GM15510 (cell line): Measurements from ENCODE around the gene PHC2.

Source experiments
- POLR2A ChIP-seq: IDR thresholded peaks from 3 replicates; pipeline ENCODE4 v1.6.1; 2011; ENCODE audit warnings: borderline replicate concordance; ENCODE audit not compliant: insufficient read length; ENCODE audit errors: extremely low read depth

PHC2 gene

GRCh38 chr1:33391343-33392078, 39.4 kb downstream of the PHC2 start:
- TF ChIP-seq POLR2A, result no peak

GRCh38 chr1:33390542-33390941, 40.4 kb downstream of the PHC2 start:
- no peak for TF ChIP-seq POLR2A

DNA sequence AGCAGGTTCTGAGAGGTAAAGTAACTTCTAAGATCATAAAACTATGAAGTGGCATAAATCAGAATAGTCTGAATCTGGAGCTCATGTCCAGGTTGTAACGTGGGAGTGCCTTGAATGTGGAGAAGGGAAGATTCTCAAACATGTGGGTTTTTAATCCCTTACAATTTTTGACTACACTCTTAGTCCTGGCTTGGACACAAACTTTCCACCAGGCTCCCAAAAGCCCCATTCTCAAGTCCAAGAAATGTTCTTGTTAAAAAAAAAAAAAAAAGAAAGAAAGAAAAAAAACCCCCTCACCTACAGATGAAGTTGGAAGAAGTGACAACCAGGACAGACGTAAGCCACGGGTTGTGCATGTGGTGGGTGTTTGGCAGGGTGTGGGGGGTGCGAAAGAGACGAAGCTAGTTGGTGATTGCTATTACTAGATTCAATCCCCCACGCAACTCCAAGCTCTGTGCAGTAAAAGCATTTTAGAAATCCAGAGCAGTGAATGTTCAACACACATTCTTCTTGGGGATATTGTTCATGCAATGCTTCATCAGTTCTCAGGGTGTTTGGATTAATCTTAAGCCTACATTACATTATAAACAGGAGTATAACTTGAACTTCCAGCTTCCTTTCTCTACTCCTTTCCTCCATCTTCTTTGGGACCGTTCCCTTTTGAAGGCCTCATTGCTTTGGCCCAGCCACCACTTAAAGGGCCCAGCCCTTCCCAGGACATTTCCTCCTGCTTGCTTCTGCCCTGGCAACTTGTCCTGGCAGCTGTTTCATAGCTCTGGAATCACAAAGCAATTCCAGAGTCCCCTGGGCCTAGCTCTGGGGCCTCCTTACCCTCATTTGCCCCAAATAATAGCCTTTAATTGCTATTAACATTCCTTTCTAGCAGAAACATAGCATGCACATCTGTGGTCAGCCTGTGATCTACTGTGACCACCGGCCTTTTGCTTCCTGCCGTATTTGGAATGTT, 41.8 kb downstream of the PHC2 start:
- no peak for TF ChIP-seq POLR2A

- no peak for TF ChIP-seq POLR2A
These were observed 43.3 kb downstream of the PHC2 start for GRCh38 chr1:33387625-33388024.

DNA sequence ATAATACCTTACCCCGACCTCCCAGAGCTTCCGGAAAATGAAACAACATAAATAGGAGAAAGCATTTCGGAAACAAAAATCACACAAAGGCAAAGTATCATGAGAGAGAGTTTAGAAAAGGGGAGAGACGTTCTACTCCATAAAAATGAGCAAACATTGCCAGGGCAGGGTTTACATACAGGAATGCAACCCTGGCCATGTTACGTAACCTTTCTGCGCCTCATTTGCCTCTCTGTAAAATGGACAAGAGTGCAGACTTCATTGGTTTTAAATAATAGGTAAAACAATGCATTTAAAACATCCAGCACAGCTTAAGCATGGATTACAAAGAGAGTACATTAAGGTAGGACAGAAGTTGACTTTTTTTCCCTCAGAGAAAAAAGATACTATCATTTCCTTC, 45.6 kb downstream of the PHC2 start:
- TF ChIP-seq POLR2A, result no peak

- no peak for TF ChIP-seq POLR2A
These were observed 46.7 kb downstream of the PHC2 start for GRCh38 chr1:33384040-33384812.

DNA sequence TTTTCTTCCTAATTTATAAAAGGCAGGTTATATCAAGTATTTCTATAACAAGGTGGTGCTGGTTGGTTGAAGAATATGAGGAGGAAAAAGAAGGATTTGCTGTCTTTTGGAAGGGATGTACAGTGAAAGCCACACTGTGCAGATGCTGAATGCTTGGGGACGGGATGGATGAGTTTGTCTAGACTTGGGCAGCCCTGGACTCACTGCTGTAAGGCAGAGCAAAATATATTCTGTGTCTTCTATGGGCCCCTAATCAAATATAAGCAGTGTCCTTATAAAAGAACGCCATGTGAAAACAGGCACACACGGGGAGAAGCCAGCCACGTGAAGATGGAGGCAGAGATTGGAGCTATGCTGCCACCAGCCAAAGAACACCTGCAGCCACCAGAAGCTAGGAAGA, 47.4 kb downstream of the PHC2 start:
- no peak for TF ChIP-seq POLR2A

DNA sequence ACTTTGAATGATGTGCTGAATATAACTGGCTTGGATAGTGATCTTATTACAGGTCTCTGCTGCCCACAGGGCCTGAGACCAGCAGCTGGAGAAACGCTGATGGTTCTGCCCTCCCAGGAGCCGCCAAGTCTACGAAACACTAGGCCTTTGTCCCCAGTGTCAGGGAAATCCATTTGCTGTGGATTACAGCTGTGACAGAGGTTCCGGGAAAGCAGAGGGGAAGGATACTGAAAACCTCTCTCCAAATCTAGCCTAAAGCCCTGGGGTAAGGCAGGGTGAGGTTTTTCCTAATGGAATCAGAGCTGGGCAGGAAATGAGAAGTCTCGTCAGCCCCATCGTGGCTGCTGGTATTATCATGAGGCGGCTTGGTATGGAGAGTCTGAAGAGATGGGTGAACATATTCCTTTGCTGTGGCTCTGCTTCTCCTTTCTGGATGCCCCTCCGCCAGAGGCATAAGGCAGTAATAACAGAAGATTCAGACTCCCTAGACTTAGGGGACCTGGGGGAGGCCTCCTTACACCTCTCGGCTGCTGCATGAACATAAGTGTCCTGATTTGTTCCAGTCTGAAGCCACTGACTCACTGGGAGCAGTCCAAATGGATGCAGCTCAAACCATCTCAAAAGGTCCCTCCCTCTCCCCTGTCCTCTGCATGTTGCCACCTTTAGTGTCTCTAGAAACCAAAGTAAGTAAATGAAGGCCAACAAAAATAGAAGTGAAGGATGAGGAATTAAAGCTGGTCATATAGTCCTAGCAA, 48.1 kb downstream of the PHC2 start:
- no peak for TF ChIP-seq POLR2A

- TF ChIP-seq POLR2A, result no peak
These were observed 48.9 kb downstream of the PHC2 start for GRCh38 chr1:33381977-33382376.

GRCh38 chr1:33380811-33381210, 50.1 kb downstream of the PHC2 start:
- TF ChIP-seq POLR2A, result no peak

DNA sequence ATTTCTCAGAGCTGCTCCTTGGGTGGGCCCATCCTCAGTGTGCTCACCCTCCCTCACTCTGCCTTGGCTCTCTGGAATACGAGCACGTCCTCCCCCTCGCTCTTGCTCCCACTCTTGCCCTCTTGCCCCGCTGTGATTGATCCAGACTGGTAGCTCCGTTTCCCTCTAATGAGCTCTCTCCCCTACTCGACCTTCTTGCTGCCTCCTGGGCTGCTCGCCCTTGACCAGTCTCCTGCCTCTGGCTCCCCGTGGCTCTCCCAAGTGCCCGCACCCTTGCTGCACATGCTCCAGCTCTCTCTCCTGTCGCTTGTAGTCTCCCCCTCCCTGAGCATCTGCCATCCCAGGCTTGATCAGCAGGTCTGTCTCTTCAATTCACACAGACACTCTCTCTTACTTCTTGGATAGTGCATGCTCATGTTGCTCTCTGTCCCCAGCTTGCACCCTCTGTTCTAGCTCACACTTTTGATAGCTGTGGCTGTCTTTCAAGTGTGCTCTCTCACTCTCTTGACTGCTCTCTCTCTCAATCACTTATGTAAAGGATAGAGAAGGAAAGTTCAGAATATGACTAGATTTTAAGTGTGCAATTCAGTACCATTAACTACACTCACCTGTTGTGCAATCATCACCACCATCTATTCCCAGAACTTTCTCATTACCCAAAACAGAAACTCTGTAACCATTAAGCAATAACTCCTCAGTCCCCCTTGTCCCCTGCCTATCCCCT, 51.1 kb downstream of the PHC2 start:
- no peak for TF ChIP-seq POLR2A

- TF ChIP-seq POLR2A, result no peak
These were observed 51.9 kb downstream of the PHC2 start for GRCh38 chr1:33378976-33379375.

DNA sequence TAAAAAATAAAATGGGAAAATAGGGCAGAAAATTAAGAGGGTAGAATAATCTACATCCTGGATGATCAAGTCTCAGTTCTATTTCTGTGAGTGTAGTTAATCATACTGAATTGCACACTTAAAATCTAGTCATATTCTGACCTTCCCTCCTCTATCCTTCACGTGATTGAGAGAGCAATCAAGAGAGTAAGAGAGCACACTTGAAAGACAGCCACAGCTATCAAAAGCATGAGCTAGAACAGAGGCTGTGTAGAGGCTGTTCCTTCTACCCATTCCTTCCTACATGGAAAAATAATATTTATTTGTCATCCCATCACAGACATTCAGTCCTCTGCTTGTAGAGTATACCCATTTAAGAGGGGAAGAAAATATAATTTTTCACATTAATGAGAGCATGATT, 52.4 kb downstream of the PHC2 start:
- no peak for TF ChIP-seq POLR2A

GRCh38 chr1:33377756-33378155, 53.1 kb downstream of the PHC2 start:
- TF ChIP-seq POLR2A, result no peak

- TF ChIP-seq POLR2A, result no peak
These were observed 53.9 kb downstream of the PHC2 start for GRCh38 chr1:33377013-33377412.

DNA sequence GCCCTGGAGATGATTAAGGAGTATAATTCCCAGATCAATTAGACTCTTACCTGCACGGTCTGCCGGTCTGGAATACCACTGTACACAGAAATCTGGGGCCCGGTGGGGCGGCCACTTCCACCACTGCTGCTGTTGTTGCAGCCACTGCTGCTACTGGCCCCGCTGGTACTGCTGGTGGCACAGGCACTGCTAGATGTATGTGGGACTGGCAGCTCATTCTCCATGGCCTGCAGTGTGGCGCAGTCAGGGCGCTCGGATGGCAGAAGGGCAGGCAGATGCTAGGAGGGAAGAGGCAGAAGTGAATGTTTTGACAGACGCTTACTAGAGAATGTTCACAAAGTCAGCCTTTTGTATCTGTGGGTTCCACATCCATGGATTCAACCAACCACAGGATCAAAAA, 55.6 kb downstream of the PHC2 start:
- TF ChIP-seq POLR2A, result no peak
